IgD-negative memory B cell (primary cell): ENCODE data around the gene GLRX2. TPM values are rescaled to one million over a fixed set of nuclear protein-coding genes. Genes with fewer than 3 reads are reported as not detected.
"Not testable (repeated sequence)": the region's sequence is repeated elsewhere in the genome, so short reads cannot be mapped to it uniquely, and the experiment has no call there.

Experiments used
- H3K27ac Mint-ChIP-seq, 3 donors: one replicate each; pipeline ENCODE4 v1.8.0; 2020 to 2022; ENCODE audit warnings: mild to moderate bottlenecking in 3 of 3, mixed read lengths in 3 of 3, moderate library complexity in 1 of 3
- H3K27me3 Mint-ChIP-seq: one replicate; pipeline ENCODE4 v1.8.0; 2021; ENCODE audit warnings: mixed read lengths
- H3K36me3 Mint-ChIP-seq: one replicate; pipeline ENCODE4 v1.8.0; 2020; ENCODE audit warnings: mild to moderate bottlenecking, mixed read lengths
- H3K4me1 Mint-ChIP-seq, 3 donors: one replicate each; pipeline ENCODE4 v1.8.0; 2020 to 2022; ENCODE audit warnings: mixed read lengths in 3 of 3, mild to moderate bottlenecking in 1 of 3
- H3K4me3 Mint-ChIP-seq, 4 donors: one replicate each; pipeline ENCODE4 v1.8.0; 2020 to 2022; ENCODE audit warnings: mild to moderate bottlenecking in 4 of 4, mixed read lengths in 4 of 4, moderate library complexity in 3 of 4
- H3K9me3 Mint-ChIP-seq, 3 donors: one replicate each; pipeline ENCODE4 v1.8.0; 2020 to 2021; ENCODE audit warnings: mixed read lengths in 3 of 3, mild to moderate bottlenecking in 1 of 3
- polyA plus RNA-seq: library from polyadenylated mRNA; unstranded; fragments of 300-500 nt; fragmentation: Illumina TruSeq; gene quantifications from one replicate; pipeline ENCODE4 v1.2.3, GENCODE V29; 2021

Gene GLRX2
- polyA plus RNA-seq, 1 donor from 2014 or later: 17.2 TPM

GRCh38 chr1:193060938-193061337, 44.3 kb downstream of the GLRX2 start:
- H3K36me3 Mint-ChIP-seq: no peaks in the 10 kb centered on the region
- peak overlapping the region; percentile 95 to 100 (median 98) for H3K4me3 Mint-ChIP-seq
- H3K9me3 Mint-ChIP-seq: no peaks in the 10 kb centered on the region
- H3K27ac Mint-ChIP-seq: peak overlapping the region in 2 of 3 donors; percentile 88 to 96
- peaks cover 28 to 54% (median 45%) of the 10 kb centered on the region in 3 donors for H3K4me1 Mint-ChIP-seq
- H3K27me3 Mint-ChIP-seq: no peaks in the 10 kb centered on the region

GRCh38 chr1:193060406-193060805, 44.8 kb downstream of the GLRX2 start:
- H3K36me3 Mint-ChIP-seq: no peaks in the 10 kb centered on the region
- peak overlapping the region in 2 of 3 donors; percentile 88 to 96 for H3K27ac Mint-ChIP-seq
- peaks cover 28 to 50% (median 40%) of the 10 kb centered on the region in 3 donors for H3K4me1 Mint-ChIP-seq
- no peaks in the 10 kb centered on the region for H3K27me3 Mint-ChIP-seq
- H3K9me3 Mint-ChIP-seq: no peaks in the 10 kb centered on the region
- H3K4me3 Mint-ChIP-seq: peak overlapping the region; percentile 95 to 100 (median 98)

GRCh38 chr1:193060115-193060403, 45.2 kb downstream of the GLRX2 start:
- peak overlapping the region; percentile 88 to 99 (median 96) for H3K27ac Mint-ChIP-seq
- no peaks in the 10 kb centered on the region for H3K36me3 Mint-ChIP-seq
- H3K4me1 Mint-ChIP-seq: peaks cover 28 to 47% (median 38%) of the 10 kb centered on the region in 3 donors
- H3K27me3 Mint-ChIP-seq: no peaks in the 10 kb centered on the region
- H3K9me3 Mint-ChIP-seq: no peaks in the 10 kb centered on the region
- peak overlapping the region; percentile 95 to 100 (median 98) for H3K4me3 Mint-ChIP-seq

GRCh38 chr1:193059282-193060114, 45.7 kb downstream of the GLRX2 start, which contains the start of the genes RO60 and UCHL5:
TSS of gene RO60 (plus strand) at chr1:193059612. CDS start at chr1:193069055, 9,443 bp downstream.
TSS of gene UCHL5 (minus strand) at chr1:193059360. CDS start at chr1:193059260, 100 bp downstream.
- Mint-ChIP-seq H3K27me3 (no peaks in the 10 kb centered on the region), H3K27ac (peak within 1 kb of the TSS; percentile 88 to 99 (median 96)), H3K36me3 (no peaks in the 10 kb centered on the region), H3K9me3 (no peaks in the 10 kb centered on the region), H3K4me1 (peaks cover 30 to 46% (median 40%) of the 10 kb centered on the region in 3 donors), H3K4me3 (peak within 1 kb of the TSS; percentile 95 to 100 (median 98))

GRCh38 chr1:193058529-193059281, 46.5 kb downstream of the GLRX2 start:
- peaks cover 33 to 47% (median 40%) of the 10 kb centered on the region in 3 donors for H3K4me1 Mint-ChIP-seq
- H3K27ac Mint-ChIP-seq: peak overlapping the region; percentile 88 to 99 (median 96)
- H3K4me3 Mint-ChIP-seq: peak overlapping the region; percentile 95 to 100 (median 98)
- H3K27me3 Mint-ChIP-seq: no peaks in the 10 kb centered on the region
- H3K9me3 Mint-ChIP-seq: no peaks in the 10 kb centered on the region
- no peaks in the 10 kb centered on the region for H3K36me3 Mint-ChIP-seq

GRCh38 chr1:193054169-193054675, 51.0 kb downstream of the GLRX2 start:
- H3K9me3 Mint-ChIP-seq: no peaks in the 10 kb centered on the region
- H3K4me1 Mint-ChIP-seq: peaks cover 17 to 23% (median 22%) of the 10 kb centered on the region in 3 donors
- peak overlapping the region in 1 of 3 donors; percentile 13 for H3K27ac Mint-ChIP-seq
- no peaks in the 10 kb centered on the region for H3K27me3 Mint-ChIP-seq
- no peaks in the 10 kb centered on the region for H3K36me3 Mint-ChIP-seq
- H3K4me3 Mint-ChIP-seq: no peak overlapping the region

- H3K4me1 Mint-ChIP-seq, H3K4me3 Mint-ChIP-seq, H3K9me3 Mint-ChIP-seq, H3K36me3 Mint-ChIP-seq, H3K27me3 Mint-ChIP-seq: not testable (repeated sequence)
- H3K27ac Mint-ChIP-seq: peak overlapping the region in 1 of 3 donors; percentile 53
Measured at GRCh38 chr1:193048913-193049312, 56.3 kb downstream of the GLRX2 start.

Other genes starting within 250 kb of the GLRX2 start
- 35.6 TPM for gene UCHL5, start 46.1 kb downstream of the GLRX2 start, polyA plus RNA-seq
- 76.0 TPM for gene RO60, start 45.8 kb downstream of the GLRX2 start, polyA plus RNA-seq
- gene CDC73, start 16.6 kb upstream of the GLRX2 start, polyA plus RNA-seq: 37.7 TPM
- gene B3GALT2, start 81.2 kb upstream of the GLRX2 start, polyA plus RNA-seq: 0.14 TPM